Testis (tissue), 3 donors: Measurements from ENCODE around the gene MFAP3. TPM values are rescaled to one million over a fixed set of nuclear protein-coding genes. Genes with fewer than 3 reads are reported as not detected.

Experiments used
- DNase-seq: peaks from one replicate; pipeline ENCODE4 v3.0.0-alpha.2; 2019
- H3K27ac ChIP-seq, 2 donors: fragments of 200-600 bp; sonication (generic); one replicate each; pipeline ENCODE4 v1.5.1; 2019
- H3K27me3 ChIP-seq: fragments of 200-600 bp; sonication (generic); one replicate; pipeline ENCODE4 v1.5.1; 2019
- H3K36me3 ChIP-seq: fragments of 200-600 bp; sonication (generic); one replicate; pipeline ENCODE4 v1.5.1; 2017; ENCODE audit warnings: low read depth; ENCODE audit errors: missing control alignments
- H3K4me1 ChIP-seq: fragments of 200-600 bp; sonication (generic); one replicate; pipeline ENCODE4 v1.5.1; 2019
- H3K4me3 ChIP-seq, 2 donors: fragments of 200-600 bp; sonication (generic); one replicate each; pipeline ENCODE4 v1.5.1; 2017 to 2019
- H3K9me3 ChIP-seq: fragments of 200-600 bp; sonication (generic); one replicate; pipeline ENCODE4 v1.5.1; 2017
- CTCF ChIP-seq, 3 experiments: fragments of 450-650 bp in 2 of 3; fragments of 200-600 bp in 1 of 3; sonication (generic) in 1 of 3; IDR thresholded peaks; one replicate each; pipeline ENCODE4 v1.5.1; 2016 to 2019; ENCODE audit warnings: antibody characterized with exemption in 3 of 3, mild to moderate bottlenecking in 2 of 3, moderate library complexity in 1 of 3
- POLR2A ChIP-seq: fragments of 450-650 bp; IDR thresholded peaks from one replicate; pipeline ENCODE4 v1.6.1; 2017; ENCODE audit warnings: antibody characterized with exemption, mild to moderate bottlenecking, moderate library complexity
- WGBS, 2 donors: methylation state at CpG; one replicate each; pipeline ENCODE4 v1.1.5; 2018; 5-methylcytosine and 5-hydroxymethylcytosine counted together
- intact Hi-C: fragments of 100-400 bp; cut with DNase I; formaldehyde crosslinking; loops from one replicate; pipeline ENCODE4 v1.15.1; 2023; ENCODE audit warnings: low total_unique reads
- polyA plus RNA-seq: library from polyadenylated mRNA; stranded (reverse); fragments of 350-450 nt; fragmentation: Illumina TruSeq; extraction: RNeasy Lipid Tissue Mini Kit (QIAGEN cat#74804); gene quantifications from one replicate; pipeline ENCODE4 v1.2.3, GENCODE V29; 2014; ENCODE audit warnings: low read depth, low replicate concordance; ENCODE audit not compliant: insufficient read depth
- total RNA-seq, 2 donors: library from RNA; depleted of rRNA; stranded (reverse); fragments of >200 nt; gene quantifications; one replicate each; pipeline ENCODE4 v1.2.3, GENCODE V29; 2016

Gene MFAP3
- total and polyA plus RNA-seq, 3 donors from 2014 or later = 18.5 to 31.5 (median 30.0) TPM

GRCh38 chr5:153999995-154000394 lies 38.8 kb upstream of the MFAP3 start:
- TF ChIP-seq CTCF (IDR thresholded peaks at IDR 0.05) = no peak
- H3K27me3 ChIP-seq = no peaks in the 10 kb centered on the region
- no peak overlapping the region for H3K4me3 ChIP-seq
- no peak overlapping the region for H3K27ac ChIP-seq
- no peaks in the 10 kb centered on the region for H3K36me3 ChIP-seq
- intact Hi-C loops = no loop called here
- no peaks in the 10 kb centered on the region for H3K4me1 ChIP-seq
- DNase-seq = no peak
- WGBS, 2 donors = 92 to 96% methylated on average over 3 of the region's 3 CpGs
- H3K9me3 ChIP-seq = no peaks in the 10 kb centered on the region

GRCh38 chr5:154000703-154001102 lies 38.1 kb upstream of the MFAP3 start:
- no peak for DNase-seq
- TF ChIP-seq POLR2A (no peak), CTCF (IDR thresholded peaks at IDR 0.05) (no peak)
- Histone ChIP-seq H3K9me3 (no peaks in the 10 kb centered on the region), H3K4me1 (no peaks in the 10 kb centered on the region), H3K4me3 (no peak overlapping the region), H3K27ac (no peak overlapping the region), H3K27me3 (no peaks in the 10 kb centered on the region), H3K36me3 (no peaks in the 10 kb centered on the region)
- intact Hi-C loops = no loop called here

- intact Hi-C loops = no loop called here
- TF ChIP-seq POLR2A = no peak
- TF ChIP-seq CTCF (IDR thresholded peaks at IDR 0.05) = no peak
- Histone ChIP-seq H3K27me3 (no peaks in the 10 kb centered on the region), H3K4me1 (no peaks in the 10 kb centered on the region), H3K36me3 (no peaks in the 10 kb centered on the region), H3K27ac (no peak overlapping the region), H3K9me3 (no peaks in the 10 kb centered on the region), H3K4me3 (no peak overlapping the region)
- WGBS, 2 donors = 62 to 66% methylated on average over 4 of the region's 4 CpGs
- no peak for DNase-seq
Measured at GRCh38 chr5:154002093-154002492, 36.7 kb upstream of the MFAP3 start.

- H3K4me3 ChIP-seq = no peak overlapping the region
- no peaks in the 10 kb centered on the region for H3K27me3 ChIP-seq
- WGBS, 2 donors = 81 to 87% methylated on average over 7 of the region's 7 CpGs
- intact Hi-C loops = no loop called here
- no peaks in the 10 kb centered on the region for H3K9me3 ChIP-seq
- no peak overlapping the region for H3K27ac ChIP-seq
- TF ChIP-seq POLR2A = no peak
- no peak for TF ChIP-seq CTCF (IDR thresholded peaks at IDR 0.05)
- no peaks in the 10 kb centered on the region for H3K4me1 ChIP-seq
- no peak for DNase-seq
- no peaks in the 10 kb centered on the region for H3K36me3 ChIP-seq
Measured at GRCh38 chr5:154002511-154003020, 36.2 kb upstream of the MFAP3 start.

- H3K27me3 ChIP-seq = no peaks in the 10 kb centered on the region
- intact Hi-C loops = no loop called here
- no peaks in the 10 kb centered on the region for H3K4me1 ChIP-seq
- WGBS, 2 donors = 74 to 80% methylated on average over 1 of the region's 1 CpG
- no peaks in the 10 kb centered on the region for H3K9me3 ChIP-seq
- H3K27ac ChIP-seq = no peak overlapping the region
- no peak for TF ChIP-seq POLR2A
- TF ChIP-seq CTCF (IDR thresholded peaks at IDR 0.05) = no peak
- H3K36me3 ChIP-seq = no peaks in the 10 kb centered on the region
- DNase-seq = no peak
- no peak overlapping the region for H3K4me3 ChIP-seq
Measured at GRCh38 chr5:154005648-154006047, 33.1 kb upstream of the MFAP3 start.
